Dedifferentiated amniotic fluid mesenchymal stem cell (primary cell): ENCODE measurements around the gene GSTP1.
"Not testable (repeated sequence)": the region's sequence is repeated elsewhere in the genome, so short reads cannot be mapped to it uniquely, and the experiment has no call there.

Experiments used
- DNase-seq: peaks from one replicate; pipeline ENCODE4 v3.0.0-alpha.2; 2016; ENCODE audit errors: extremely low spot score

The GSTP1 gene

DNA sequence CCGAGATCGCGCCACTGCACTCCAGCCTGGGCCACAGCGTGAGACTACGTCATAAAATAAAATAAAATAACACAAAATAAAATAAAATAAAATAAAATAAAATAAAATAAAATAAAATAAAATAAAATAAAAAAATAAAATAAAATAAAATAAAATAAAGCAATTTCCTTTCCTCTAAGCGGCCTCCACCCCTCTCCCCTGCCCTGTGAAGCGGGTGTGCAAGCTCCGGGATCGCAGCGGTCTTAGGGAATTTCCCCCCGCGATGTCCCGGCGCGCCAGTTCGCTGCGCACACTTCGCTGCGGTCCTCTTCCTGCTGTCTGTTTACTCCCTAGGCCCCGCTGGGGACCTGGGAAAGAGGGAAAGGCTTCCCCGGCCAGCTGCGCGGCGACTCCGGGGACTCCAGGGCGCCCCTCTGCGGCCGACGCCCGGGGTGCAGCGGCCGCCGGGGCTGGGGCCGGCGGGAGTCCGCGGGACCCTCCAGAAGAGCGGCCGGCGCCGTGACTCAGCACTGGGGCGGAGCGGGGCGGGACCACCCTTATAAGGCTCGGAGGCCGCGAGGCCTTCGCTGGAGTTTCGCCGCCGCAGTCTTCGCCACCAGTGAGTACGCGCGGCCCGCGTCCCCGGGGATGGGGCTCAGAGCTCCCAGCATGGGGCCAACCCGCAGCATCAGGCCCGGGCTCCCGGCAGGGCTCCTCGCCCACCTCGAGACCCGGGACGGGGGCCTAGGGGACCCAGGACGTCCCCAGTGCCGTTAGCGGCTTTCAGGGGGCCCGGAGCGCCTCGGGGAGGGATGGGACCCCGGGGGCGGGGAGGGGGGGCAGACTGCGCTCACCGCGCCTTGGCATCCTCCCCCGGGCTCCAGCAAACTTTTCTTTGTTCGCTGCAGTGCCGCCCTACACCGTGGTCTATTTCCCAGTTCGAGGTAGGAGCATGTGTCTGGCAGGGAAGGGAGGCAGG, at the start of gene GSTP1:
TSS of gene GSTP1 (plus strand) at position 566 of the 958 bp plus-strand sequence. CDS start at position 598, 32 bp downstream.
- peak; percentile 84 for DNase-seq

DNA sequence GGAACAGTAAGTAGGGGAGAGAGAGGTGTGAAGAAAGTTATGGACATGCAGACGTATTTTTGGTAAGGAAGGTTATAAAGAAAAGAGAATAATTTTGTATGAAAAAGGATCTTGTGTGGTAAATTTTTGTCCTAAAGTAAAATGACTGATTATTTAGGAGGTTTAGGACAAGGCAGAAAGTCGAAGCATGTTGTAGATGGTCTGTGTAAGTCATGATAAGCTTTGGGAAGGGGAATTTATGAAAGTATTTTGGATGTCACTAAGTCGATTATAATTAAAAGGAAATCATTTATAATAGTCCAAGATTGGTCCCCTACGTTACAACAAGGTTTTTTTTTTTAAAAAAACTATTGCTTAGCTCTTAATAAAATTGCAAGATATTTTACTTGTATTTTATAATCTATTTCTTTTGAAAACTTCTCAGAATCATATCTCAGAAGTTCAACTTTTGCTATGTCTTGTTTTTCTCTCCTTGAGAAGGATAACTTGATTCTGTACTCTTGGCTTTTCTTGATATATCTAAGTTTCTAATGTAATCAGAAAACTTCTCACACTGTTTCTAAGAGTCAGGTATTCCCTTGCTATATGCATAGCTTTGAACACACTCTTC, 49.4 kb upstream of the GSTP1 start:
- DNase-seq: no peak

DNA sequence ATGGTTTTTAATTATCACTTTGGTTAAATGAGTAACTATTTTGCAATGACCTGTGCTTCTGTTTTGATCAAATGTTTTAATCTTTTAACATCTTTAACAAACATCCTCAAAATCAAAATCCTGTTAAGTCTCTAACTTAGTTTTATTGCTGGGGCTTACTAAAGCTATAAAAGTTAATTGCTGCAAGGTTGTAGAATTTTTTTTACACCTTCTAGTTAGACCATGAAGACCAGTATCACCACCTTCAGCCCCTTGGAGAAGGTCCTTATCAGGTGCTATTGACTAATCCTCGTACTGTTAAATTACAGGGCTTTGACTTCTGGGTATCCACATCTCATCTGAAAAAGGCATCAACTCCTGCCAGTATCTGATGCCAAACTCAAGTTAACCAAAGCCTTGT, 48.1 kb upstream of the GSTP1 start:
- DNase-seq: no peak

DNA sequence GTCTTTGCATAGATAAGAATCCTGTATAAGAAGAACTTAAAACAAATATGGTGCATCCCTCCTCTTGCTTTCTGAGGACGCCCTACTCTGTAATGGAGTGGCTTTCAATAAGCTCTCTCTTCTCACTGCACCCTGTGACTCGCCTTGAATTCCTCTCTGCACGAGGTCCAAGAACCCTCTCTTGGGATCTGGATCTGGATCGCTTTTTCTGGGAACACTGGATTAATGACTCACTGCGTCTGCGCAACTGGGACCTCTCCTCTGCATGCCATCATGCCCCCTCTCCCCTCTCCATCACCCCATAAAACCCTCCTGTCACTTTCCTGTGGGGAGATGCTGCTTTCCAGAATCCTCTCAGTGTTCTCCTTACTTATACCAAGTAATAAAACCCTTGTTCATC, 45.3 kb upstream of the GSTP1 start:
- DNase-seq: no peak

DNA sequence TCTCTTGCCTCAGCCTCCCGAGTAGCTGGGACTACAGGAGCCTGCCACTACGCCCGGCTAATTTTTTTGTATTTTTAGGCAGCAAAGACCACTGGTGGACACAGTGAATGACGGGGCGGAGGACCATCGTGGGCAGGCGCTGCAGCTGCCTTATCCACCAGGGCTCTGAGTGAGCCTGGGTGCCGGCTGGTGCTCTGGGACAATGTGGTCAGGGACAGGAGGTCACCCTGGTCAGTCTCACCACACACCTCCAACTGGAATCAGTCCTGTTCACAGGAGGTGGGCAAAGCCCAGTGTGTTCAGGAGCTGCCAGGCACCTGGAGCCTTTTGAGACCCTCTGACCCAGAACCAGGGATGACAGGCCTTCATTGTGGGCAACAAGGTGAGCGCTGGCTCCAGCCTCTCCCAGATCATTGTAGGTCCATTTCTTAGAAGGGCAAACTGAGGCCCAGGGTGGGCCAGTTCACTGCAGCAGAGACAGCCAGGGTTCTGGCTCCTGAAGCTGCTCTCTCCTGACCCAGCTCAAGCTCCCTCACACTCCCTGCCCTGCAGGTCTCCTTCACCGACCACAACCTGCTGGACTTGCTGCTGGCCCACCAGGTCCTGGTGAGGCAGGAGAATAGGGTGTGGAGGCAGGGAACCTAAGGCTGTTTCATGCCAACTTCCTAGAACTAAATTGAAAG, 44.6 kb upstream of the GSTP1 start:
- no peak for DNase-seq

DNA sequence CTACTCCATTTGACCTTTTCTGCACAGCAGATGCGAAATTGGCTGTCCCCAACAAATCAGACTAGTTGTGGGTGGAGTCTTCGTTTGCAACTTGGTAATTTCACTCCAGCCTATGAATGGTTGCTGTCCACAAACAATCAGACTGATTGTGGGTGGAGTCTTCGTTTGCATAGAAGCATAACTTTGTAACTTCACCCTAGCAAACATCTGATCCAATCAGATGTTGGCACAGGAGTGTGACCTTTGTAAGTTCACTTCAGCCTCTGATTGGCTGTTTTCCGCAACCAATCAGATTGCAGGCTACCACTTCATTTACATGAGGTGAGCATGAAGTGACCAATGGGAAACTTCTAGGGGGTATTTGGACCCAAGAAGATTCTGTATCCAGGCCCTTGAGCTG, 44.1 kb upstream of the GSTP1 start:
- DNase-seq: no peak

DNA sequence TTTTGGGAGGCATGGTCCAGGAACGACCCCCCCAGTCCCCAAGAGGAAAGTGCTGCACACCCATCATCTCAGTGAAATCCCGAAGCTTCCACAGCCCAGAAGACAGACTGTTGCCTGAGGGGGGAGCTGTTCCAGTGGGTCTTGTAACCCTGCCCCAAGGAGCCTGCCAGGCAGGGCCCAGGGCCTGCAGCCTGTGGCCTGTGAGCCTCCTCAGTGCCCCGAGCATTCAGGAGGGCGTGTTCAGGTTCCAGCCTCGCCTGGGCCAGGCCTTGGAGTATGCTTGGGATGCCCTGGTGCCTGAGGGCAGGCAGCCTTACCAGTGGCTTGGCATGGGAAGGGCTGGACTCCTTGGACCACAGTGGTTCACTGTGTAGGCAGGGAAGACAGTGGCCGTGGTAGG, 42.4 kb upstream of the GSTP1 start:
- DNase-seq: no peak

DNA sequence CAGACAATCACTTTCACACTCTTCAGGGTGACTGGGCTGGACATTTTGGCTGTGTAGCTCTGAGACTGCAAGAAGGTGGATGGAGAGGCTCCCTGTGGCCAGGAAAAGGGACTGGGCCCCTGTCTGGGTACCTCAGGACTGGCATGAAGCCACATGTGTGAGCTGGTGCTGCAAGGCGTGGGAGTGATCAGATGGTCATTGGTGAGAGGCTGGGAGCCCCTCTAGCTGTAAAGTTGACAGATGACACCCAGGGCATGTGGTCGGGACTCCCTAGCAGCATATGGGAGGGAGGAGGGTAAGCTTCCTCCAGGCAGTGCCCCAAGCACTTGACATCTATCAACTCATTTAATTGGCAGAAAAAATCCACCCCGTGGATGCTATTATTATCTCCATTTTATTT, 41.4 kb upstream of the GSTP1 start:
- no peak for DNase-seq

DNA sequence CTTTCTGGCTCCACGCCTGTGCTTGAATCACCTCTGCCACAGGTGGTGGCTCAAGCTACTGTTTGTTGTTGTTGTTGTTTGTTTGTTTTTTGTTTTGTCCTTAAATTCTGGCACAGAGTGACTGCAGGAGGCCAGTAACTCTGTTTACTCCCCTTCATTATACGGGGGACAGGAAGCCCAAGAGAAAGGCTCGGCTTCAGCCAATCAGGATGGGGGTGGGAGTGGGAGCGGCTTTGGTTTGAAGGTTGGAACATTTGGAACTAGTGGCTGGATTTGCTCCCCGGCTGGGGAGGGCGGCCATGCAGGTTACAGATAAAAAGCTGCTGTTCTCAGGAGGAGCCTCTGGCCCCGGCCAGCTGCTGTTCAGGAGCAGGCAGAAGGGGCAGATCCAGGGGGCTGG, 40.6 kb upstream of the GSTP1 start:
- DNase-seq: no peak

DNA sequence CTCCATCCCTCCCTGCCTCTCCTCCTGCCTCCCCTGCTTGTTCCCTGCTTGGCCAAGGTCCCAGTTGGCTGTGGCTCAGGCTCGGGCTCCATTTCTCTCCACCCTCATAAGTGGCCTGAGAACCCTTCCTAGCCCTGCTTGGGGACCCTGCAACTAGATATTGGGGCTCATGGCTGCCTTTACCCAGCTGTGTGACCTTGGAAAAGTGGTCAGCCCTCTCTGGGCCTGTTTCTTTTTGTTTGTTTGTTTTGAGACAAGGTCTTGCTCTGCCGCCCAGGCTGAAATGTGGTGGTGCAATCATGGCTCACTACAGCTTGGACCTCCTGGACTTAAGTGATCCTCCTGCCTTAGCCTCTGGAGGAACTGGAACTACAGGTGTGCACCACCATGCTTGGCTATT, 40.0 kb upstream of the GSTP1 start:
- DNase-seq: no peak

DNA sequence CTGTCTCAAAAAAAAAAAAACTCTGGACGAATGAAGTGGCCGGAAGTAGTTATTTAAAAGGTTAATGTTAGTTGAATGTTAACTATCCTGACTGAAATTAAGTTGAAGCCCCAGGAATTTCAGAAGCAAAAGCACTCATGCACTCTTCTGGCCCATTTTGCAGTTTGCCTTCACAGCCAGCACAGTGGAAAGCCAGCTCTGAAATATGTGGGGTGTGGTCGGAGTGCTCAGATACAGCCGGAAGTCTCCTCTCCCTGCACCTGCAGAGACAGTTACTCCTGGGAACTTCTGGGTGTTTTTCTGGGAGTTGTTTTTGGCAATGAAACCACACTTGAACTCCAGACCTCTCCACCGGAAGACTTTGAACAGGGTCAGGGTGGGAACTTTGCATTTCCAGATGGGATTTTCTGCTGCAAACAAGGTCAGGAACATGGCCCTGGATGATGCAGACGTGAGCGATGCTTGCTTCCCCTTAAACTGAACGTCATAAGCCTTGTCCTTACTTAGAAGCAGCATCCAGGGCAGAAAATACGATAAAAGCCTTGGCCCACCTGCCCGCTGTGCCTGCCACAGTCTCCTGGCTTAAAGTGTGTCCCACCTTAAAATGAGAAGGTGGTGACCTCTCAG, 38.9 kb upstream of the GSTP1 start:
- DNase-seq: no peak

DNA sequence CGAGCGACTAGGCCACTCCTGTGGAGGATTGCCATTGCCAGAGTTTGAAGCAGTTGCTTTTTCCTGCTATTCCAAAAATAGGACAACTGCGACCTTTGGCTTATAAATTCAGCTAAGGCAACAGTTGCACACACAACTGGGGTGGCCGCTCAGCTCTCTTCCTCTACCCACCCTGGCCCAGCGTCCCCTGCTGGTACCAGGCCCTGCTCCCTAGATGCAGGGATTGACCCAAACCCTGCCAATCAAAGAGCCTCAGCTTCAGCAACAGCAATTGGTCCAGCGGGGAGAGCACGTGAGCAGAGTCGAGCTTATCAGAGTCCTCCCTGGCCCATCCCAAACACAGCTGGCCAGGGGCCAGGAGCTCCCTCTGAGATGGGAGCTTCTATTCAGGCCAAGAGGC, 38.3 kb upstream of the GSTP1 start:
- DNase-seq: no peak

DNA sequence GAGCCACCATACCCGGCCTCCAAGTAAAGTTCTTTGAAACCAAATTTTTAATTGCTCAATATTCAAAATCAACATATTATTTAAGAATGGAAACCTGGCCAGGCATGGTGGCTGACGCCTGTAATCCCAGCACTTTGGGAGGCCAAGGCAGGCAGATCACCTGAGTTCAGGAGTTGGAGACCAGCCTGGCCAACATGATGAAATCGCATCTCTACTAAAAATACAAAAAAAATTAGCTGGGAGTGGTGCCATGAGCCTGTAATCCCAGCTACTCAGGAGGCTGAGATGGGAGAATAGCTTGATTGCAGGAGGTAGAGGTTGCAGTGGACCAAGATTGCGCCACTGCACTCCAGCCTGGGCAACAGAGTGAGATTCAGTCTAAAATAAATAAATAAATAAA, 35.5 kb upstream of the GSTP1 start:
- not testable (repeated sequence) for DNase-seq

DNA sequence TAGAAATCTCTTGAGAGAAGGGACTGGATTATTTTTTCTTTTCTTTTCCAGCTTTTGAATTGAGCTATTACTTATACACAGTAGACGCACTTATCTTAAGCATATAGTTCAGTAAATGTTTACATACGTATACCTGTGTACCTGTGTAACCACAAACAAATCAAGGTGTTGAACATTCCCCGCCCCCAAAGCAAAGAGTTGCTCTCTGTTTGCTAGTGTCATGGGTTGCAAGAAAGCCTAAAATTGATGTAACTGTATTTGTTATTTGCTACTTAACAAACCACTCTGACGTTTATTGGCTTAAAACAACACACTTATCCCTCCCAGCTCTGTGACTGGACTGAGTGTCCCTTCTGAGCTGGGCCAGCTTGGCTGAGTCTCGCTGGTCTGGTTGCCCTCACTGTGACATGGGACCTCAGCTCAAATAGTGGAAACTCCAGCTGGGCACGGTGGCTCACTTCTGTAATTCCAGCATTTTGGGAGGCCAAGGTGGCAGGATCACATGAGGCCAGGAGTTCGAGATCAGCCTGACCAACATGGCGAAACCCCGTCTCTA, 35.0 kb upstream of the GSTP1 start:
- no peak for DNase-seq

DNA sequence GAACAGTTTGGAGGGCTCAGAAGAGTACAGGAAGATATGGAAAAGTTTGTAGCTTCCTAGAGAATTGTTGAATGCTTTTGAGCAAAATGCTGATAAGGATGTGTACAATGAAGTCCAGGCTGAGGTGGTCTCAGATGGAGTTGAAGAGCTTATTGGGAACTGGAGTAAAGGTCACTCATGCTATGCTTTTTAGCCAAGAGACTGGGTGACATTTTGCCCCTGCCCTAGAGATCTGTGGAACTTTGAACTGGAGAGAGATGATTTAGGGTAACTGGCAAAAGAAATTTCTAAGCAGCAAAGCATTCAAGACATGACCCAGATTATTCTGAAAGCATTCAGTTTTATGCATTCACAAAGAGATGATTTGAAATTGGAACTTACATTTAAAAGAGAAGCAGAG, 32.5 kb upstream of the GSTP1 start:
- no peak for DNase-seq

DNA sequence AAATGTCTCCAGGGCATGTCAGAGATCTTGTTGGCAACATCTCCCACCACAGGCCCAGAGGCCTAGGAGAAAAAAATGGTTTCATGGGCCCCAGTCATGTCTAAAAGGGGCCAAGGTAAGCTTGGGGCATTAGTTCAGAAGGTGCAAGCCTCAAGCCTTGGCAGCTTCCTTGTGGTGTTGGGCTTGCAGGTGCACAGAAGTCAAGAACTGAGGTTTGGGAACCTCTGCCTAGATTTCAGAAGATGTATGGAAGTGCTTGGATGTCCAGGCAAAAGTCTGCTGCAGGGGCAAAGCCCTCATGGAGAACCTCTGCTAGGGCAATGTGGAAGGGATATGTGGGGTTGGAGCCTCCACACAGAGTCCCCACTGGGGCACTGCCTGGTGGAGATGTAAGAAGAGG, 31.9 kb upstream of the GSTP1 start:
- not testable (repeated sequence) for DNase-seq

DNA sequence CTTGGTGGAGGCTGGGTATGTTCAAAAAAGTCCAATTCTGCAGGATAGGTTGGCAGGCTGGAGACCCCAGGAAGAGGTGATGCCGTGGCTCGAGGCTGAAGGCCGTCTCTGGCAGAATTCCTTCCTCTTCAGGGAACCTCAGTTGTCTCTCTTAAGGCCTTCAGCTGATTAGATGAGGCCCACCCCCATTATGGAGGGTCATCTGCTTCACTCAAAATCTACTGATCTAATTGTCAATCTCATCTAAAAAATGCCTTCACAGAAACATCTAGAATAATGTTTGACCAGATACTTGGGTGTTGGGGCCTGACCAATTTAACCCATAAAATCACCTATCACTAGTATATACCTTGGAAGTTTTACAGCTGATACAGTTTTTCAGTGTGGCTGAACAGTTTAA, 27.4 kb upstream of the GSTP1 start:
- no peak for DNase-seq

DNA sequence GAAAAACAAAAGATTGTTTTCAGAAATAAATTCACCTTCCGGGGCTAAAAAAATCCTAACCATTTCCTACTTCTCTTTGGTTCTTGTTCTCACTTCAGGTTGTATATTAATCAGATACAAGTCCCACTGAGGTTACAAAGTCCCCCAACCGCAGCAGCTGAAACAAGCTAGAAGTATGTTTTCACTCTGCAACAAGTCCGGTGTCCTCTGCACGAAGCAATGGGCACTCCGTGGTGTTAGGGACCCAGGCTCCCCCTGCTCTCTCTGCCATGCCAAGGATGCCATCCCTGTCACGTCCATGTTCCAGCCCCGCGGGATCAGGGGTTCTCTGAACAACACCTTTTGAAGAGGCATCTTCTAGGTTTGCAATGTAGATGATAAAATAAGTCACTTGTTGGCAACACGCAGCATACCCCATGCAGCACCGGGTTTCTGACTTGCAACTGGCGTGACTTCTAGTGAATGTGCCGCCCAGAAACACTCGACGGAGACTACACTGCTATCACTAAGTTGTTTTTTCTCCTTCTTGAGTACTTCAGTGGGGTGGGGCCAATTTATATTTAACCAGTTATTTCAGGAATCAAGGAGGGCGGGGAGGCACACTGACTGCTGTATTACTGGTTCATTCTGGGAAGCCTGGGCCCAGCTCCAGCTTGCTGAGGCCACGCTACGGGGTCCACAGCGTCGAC, 25.4 kb upstream of the GSTP1 start:
- no peak for DNase-seq

DNA sequence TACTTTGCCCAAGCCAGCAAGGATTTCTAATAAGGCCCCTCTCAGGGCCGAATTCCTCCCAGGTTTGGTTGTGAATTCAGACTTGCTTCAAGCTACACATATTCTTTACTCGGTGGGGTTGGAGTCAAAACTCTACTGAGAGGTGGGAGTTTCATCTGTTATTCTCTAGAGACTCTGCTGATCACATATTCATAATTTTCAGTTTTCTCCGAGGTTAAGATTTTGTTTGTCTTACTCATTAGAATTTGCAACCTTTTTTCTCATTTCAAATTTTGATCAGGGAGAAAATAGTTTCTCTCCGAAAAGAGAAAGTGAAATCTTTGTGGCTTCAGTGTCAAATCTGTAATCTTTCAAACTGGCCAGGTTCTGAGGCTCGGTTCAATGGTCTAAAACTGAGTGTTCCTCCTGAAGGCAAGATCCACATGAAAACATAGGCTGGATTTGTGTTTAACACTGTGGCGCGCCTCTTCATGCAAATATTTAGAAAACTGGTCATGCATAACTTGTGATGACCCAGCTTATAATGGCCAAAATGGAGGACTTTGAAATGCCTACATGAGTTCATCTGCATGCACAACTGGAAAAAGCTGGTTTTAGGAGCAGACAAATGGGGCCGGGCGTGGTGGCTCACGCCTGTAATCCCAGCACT, 21.5 kb upstream of the GSTP1 start:
- DNase-seq: no peak

DNA sequence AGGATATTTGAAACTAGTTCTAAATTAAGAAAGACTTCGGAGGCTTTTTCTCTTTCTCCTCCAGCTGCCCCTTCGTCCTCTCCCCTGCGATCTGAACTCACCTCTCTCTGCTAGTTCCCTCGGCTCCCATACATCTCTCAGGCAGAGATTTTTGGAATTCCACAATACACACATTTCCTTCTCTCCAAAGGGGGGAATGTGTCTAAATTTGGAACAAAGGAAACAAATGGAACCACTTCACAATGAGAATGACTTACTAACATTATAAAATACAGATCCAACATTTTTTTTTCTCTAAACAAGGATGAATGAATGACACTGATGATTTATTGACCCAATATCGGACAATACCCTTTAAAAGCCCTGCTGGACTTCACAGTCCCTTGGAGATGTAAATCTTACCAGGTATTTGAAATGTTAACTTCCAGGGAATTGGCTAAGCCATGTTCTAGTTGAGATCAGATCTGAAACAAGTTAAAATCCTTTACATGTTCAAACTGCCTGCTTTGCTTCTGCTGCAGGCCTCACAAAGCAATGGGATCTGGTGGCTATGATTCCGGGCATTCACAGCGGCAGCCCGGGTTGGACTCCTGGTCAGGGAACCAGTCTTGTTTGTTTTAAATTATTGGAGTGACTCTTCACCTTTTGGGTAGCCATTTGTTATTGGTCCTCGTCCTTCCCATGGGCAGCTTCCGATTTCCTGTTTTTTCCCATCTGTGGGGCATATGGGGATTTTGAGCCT, 20.5 kb upstream of the GSTP1 start:
- no peak for DNase-seq
